Measurements from ENCODE around the gene JPT1.

- TF ChIP-seq POLR2A (IDR thresholded peaks at IDR 0.05; ENCODE audit: low read depth, low read length) (no peak), TAF1 (IDR thresholded peaks at IDR 0.05; ENCODE audit: low read depth, low read length) (no peak), PAX5 (IDR thresholded peaks at IDR 0.05; ENCODE audit: insufficient read depth, low read length, severe bottlenecking) (no peak)
Observed at GRCh38 chr17:75153780-75154194, 525 bp downstream of the JPT1 start.

All from GM12891 (cell line).